ENCODE measurements around the gene RAMACL.

GRCh38 chr6:166591961-166592520, 5.6 kb upstream of the RAMACL start:
- no peak for TF ChIP-seq POLR2A (IDR thresholded peaks at IDR 0.05; ENCODE audit: low read depth, low read length)
- no peak for TF ChIP-seq TAF1 (IDR thresholded peaks at IDR 0.05; ENCODE audit: low read depth, low read length)
